Stimulated activated CD4-positive, alpha-beta T cell treated with anti-CD3 and anti-CD28 coated beads, Interleukin-2, amount 100 ng/mL, for 24 hours (primary cell): ENCODE data around the gene ADGRB2.

Experiments
- DNase-seq, 2 donors: peaks; one replicate each; pipeline ENCODE4 v3.0.0-alpha.2; 2020

The ADGRB2 gene

GRCh38 chr1:31764312-31765040, at the start of gene ADGRB2:
TSS of gene ADGRB2 (minus strand) at chr1:31764340. CDS start at chr1:31757221, 7,119 bp downstream.
- peak in 1 of 2 donors; percentile 24 for DNase-seq

GRCh38 chr1:31812158-31812829, 48.2 kb upstream of the ADGRB2 start:
- no peak for DNase-seq

GRCh38 chr1:31811605-31812004, 47.5 kb upstream of the ADGRB2 start:
- no peak for DNase-seq

- no peak for DNase-seq
These were observed 45.6 kb upstream of the ADGRB2 start for GRCh38 chr1:31809698-31810097.

- no peak for DNase-seq
These were observed 43.3 kb upstream of the ADGRB2 start for GRCh38 chr1:31807273-31808048.

GRCh38 chr1:31805318-31805717, 41.2 kb upstream of the ADGRB2 start:
- DNase-seq: no peak

GRCh38 chr1:31804098-31804497, 40.0 kb upstream of the ADGRB2 start:
- DNase-seq: no peak

- no peak for DNase-seq
These were observed 39.5 kb upstream of the ADGRB2 start for GRCh38 chr1:31803610-31804009.

- no peak for DNase-seq
These were observed 38.3 kb upstream of the ADGRB2 start for GRCh38 chr1:31802190-31803150.

GRCh38 chr1:31801458-31801857, 37.3 kb upstream of the ADGRB2 start:
- no peak for DNase-seq

- no peak for DNase-seq
These were observed 36.5 kb upstream of the ADGRB2 start for GRCh38 chr1:31800674-31800967.

- no peak for DNase-seq
These were observed 35.9 kb upstream of the ADGRB2 start for GRCh38 chr1:31799895-31800673.

GRCh38 chr1:31799196-31799894, 35.2 kb upstream of the ADGRB2 start:
- DNase-seq: no peak

- peak in 1 of 2 donors; percentile 51 for DNase-seq
These were observed 34.5 kb upstream of the ADGRB2 start for GRCh38 chr1:31798433-31799195.

GRCh38 chr1:31798086-31798432, 33.9 kb upstream of the ADGRB2 start:
- DNase-seq: no peak

GRCh38 chr1:31797216-31797615, 33.1 kb upstream of the ADGRB2 start:
- DNase-seq: no peak

- no peak for DNase-seq
These were observed 32.6 kb upstream of the ADGRB2 start for GRCh38 chr1:31796707-31797106.

GRCh38 chr1:31795801-31796621, 31.9 kb upstream of the ADGRB2 start:
- DNase-seq: no peak

GRCh38 chr1:31795096-31795675, 31.0 kb upstream of the ADGRB2 start:
- DNase-seq: no peak
